Measurements from ENCODE around the gene PLPPR1.

PLPPR1 gene

DNA sequence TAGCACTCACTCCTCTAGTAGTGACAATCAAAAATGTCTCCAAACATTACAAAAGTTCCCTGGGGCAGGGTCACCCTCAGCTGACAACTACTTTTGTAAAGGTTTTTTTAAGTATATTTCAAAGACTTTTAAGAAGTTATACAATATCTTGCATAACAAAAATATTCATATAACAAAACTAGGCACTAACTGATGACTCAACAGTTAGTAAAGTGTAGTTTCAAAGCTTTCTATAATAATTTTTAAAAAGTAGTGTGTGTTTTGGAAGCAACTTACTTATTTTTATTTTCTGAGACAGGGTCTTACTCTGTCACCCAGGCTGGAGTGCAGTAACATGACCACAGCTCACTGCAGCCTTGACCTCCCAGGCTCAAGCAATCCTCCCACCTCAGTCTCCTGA, 271.4 kb downstream of the PLPPR1 start:
- no peak overlapping the region for H3K27ac ChIP-seq (ENCODE audit: insufficient read depth, low read length, poor library complexity, severe bottlenecking)
- no peak for DNase-seq
- no peaks in the 10 kb centered on the region for H3K4me1 ChIP-seq (ENCODE audit: control insufficient read depth, insufficient read depth, low read length, poor library complexity, severe bottlenecking)
- H3K4me3 ChIP-seq (ENCODE audit: insufficient read depth, low read depth, low read length, poor library complexity, severe bottlenecking) = no peak overlapping the region
- no peaks in the 10 kb centered on the region for H3K36me3 ChIP-seq (ENCODE audit: control insufficient read depth, insufficient read depth, low read length)
- no peaks in the 10 kb centered on the region for H3K27me3 ChIP-seq (replicated peaks; ENCODE audit: control insufficient read depth, insufficient read depth, low read length, poor library complexity, severe bottlenecking)
- H3K9me3 ChIP-seq (ENCODE audit: control insufficient read depth, low read length) = no peaks in the 10 kb centered on the region

DNA sequence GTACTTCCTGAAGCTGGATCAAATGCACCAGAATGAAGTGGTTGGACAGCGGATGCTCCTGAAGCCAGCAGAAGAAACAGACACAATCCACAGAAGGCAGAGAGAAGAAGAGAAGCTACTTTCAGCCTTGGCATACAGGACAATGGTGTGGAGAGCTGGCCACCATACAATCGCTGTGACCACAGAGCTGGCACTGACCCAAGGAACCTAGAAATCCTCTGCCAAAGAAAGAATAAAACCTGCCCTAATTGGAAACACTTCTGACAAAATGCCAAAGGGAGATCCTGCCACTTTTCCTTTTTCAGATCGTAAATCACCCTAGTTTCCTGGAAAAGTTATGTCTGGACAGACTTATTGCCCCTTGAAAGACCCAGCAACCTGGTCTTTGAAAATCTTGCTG, 278.5 kb downstream of the PLPPR1 start:
- Histone ChIP-seq H3K36me3 (ENCODE audit: control insufficient read depth, insufficient read depth, low read length) (no peaks in the 10 kb centered on the region), H3K9me3 (ENCODE audit: control insufficient read depth, low read length) (no peaks in the 10 kb centered on the region), H3K27me3 (replicated peaks; ENCODE audit: control insufficient read depth, insufficient read depth, low read length, poor library complexity, severe bottlenecking) (no peaks in the 10 kb centered on the region), H3K4me3 (ENCODE audit: insufficient read depth, low read depth, low read length, poor library complexity, severe bottlenecking) (no peak overlapping the region), H3K27ac (ENCODE audit: insufficient read depth, low read length, poor library complexity, severe bottlenecking) (no peak overlapping the region), H3K4me1 (ENCODE audit: control insufficient read depth, insufficient read depth, low read length, poor library complexity, severe bottlenecking) (no peaks in the 10 kb centered on the region)
- no peak for DNase-seq

DNA sequence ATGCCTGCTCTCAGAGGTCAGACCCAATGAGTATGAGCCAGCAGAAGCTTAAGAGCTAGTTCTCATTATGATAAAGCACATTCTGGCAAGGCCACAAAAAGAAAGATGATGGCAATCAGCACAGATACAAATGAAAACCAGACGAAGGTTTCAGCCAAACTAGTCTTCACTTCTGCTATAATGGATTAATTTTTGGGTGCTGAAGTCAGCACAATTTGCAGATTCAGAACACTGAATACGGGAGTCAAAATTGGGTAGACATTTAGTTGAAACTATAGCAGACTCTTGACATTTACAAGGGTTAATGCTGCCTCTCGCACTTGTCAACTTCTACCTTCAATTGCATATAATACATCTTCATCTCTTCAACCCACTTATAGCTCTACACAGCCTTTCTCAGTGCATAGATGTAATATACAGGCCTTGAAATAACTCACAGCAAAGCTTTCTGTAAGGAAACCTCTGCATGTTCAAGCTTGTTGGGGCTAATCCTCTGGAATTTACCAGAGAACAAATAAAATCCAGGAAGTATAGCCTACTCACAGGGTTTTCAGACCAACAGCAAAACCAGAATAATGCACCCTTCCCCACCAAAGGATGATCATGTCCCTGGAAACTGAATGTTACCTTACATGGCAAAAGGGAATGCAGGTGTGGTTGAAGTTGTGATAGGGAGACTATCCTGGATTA, 279.1 kb downstream of the PLPPR1 start:
- H3K4me1 ChIP-seq (ENCODE audit: control insufficient read depth, insufficient read depth, low read length, poor library complexity, severe bottlenecking) = no peaks in the 10 kb centered on the region
- H3K36me3 ChIP-seq (ENCODE audit: control insufficient read depth, insufficient read depth, low read length) = no peaks in the 10 kb centered on the region
- no peak for DNase-seq
- H3K4me3 ChIP-seq (ENCODE audit: insufficient read depth, low read depth, low read length, poor library complexity, severe bottlenecking) = no peak overlapping the region
- H3K27me3 ChIP-seq (replicated peaks; ENCODE audit: control insufficient read depth, insufficient read depth, low read length, poor library complexity, severe bottlenecking) = no peaks in the 10 kb centered on the region
- no peak overlapping the region for H3K27ac ChIP-seq (ENCODE audit: insufficient read depth, low read length, poor library complexity, severe bottlenecking)
- H3K9me3 ChIP-seq (ENCODE audit: control insufficient read depth, low read length) = no peaks in the 10 kb centered on the region

DNA sequence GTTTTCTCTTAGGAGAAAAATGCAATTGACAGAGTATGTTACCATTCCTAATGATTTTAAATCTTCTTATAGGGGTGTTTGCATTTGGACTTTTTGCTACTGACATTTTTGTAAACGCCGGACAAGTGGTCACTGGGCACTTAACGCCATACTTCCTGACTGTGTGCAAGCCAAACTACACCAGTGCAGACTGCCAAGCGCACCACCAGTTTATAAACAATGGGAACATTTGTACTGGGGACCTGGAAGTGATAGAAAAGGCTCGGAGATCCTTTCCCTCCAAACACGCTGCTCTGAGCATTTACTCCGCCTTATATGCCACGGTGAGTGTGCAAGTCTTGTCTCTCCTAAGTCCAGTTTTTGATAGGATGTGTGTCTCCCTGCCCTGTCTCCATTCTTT, 280.6 kb downstream of the PLPPR1 start:
- DNase-seq = no peak
- H3K9me3 ChIP-seq (ENCODE audit: control insufficient read depth, low read length) = no peaks in the 10 kb centered on the region
- no peak overlapping the region for H3K27ac ChIP-seq (ENCODE audit: insufficient read depth, low read length, poor library complexity, severe bottlenecking)
- H3K27me3 ChIP-seq (replicated peaks; ENCODE audit: control insufficient read depth, insufficient read depth, low read length, poor library complexity, severe bottlenecking) = no peaks in the 10 kb centered on the region
- H3K4me1 ChIP-seq (ENCODE audit: control insufficient read depth, insufficient read depth, low read length, poor library complexity, severe bottlenecking) = no peaks in the 10 kb centered on the region
- no peak overlapping the region for H3K4me3 ChIP-seq (ENCODE audit: insufficient read depth, low read depth, low read length, poor library complexity, severe bottlenecking)
- no peaks in the 10 kb centered on the region for H3K36me3 ChIP-seq (ENCODE audit: control insufficient read depth, insufficient read depth, low read length)

DNA sequence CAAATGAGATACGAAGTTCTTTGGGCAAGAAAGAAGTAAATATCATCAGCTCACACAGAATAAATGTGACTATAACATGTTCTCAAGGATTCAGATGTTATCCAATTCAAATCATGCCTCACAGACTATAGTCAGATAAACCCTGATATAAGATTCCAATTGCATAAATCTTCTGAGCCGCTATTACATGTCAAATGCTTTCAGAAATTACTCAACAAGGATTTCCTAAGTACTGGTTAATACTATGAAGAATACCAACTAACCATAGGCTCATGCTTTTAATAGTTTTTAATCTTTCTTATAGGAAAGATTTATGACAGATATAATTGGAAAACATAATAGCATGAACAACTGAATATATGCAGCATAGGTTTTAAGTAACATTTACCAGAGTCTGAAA, 282.7 kb downstream of the PLPPR1 start:
- Histone ChIP-seq H3K4me1 (ENCODE audit: control insufficient read depth, insufficient read depth, low read length, poor library complexity, severe bottlenecking) (no peaks in the 10 kb centered on the region), H3K27me3 (replicated peaks; ENCODE audit: control insufficient read depth, insufficient read depth, low read length, poor library complexity, severe bottlenecking) (no peaks in the 10 kb centered on the region), H3K9me3 (ENCODE audit: control insufficient read depth, low read length) (no peaks in the 10 kb centered on the region), H3K4me3 (ENCODE audit: insufficient read depth, low read depth, low read length, poor library complexity, severe bottlenecking) (no peak overlapping the region), H3K36me3 (ENCODE audit: control insufficient read depth, insufficient read depth, low read length) (no peaks in the 10 kb centered on the region), H3K27ac (ENCODE audit: insufficient read depth, low read length, poor library complexity, severe bottlenecking) (no peak overlapping the region)
- no peak for DNase-seq

DNA sequence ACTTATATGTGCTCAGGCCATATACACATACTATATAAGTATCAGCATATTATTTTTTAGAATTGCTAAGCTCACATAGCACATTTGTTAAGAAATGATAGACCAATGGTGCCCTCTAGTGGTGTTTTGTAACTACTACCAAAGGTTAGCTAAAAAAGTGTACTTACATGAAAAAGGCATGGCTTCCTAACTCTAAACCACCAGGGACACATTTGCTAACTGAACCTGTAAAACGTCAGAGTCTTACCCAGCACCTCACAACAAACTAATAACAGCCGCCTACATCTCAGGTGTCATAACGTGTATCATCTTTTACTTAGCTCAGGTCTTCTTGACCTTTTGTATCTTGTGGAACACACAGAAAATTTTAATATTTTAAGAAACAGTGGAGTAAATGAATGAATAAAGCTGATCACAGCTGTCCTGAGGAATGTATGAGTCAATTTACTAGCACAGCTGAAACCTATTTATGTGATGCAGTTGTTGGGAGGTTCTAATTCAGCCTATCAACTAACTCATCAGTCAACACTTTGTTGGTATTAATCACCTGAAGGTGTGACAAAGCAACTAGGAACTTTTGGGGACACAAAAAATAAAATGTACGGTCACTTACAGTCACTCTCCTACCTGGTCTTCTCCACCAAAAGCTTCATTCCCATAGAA, 283.4 kb downstream of the PLPPR1 start:
- Histone ChIP-seq H3K4me3 (ENCODE audit: insufficient read depth, low read depth, low read length, poor library complexity, severe bottlenecking) (no peak overlapping the region), H3K9me3 (ENCODE audit: control insufficient read depth, low read length) (no peaks in the 10 kb centered on the region), H3K27me3 (replicated peaks; ENCODE audit: control insufficient read depth, insufficient read depth, low read length, poor library complexity, severe bottlenecking) (no peaks in the 10 kb centered on the region), H3K4me1 (ENCODE audit: control insufficient read depth, insufficient read depth, low read length, poor library complexity, severe bottlenecking) (no peaks in the 10 kb centered on the region), H3K27ac (ENCODE audit: insufficient read depth, low read length, poor library complexity, severe bottlenecking) (no peak overlapping the region), H3K36me3 (ENCODE audit: control insufficient read depth, insufficient read depth, low read length) (no peaks in the 10 kb centered on the region)
- no peak for DNase-seq

DNA sequence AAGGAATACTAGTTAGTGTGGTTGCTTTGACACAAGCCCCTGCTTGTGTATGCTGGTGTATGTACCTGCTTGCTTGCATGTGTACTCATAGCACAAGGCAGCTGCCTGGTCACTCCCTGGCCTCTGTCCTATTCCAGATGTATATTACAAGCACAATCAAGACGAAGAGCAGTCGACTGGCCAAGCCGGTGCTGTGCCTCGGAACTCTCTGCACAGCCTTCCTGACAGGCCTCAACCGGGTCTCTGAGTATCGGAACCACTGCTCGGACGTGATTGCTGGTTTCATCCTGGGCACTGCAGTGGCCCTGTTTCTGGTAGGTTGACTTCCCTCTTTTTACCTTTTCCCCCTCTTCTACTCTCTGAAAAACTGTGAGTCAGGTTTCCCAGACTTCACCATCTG, 284.1 kb downstream of the PLPPR1 start:
- Histone ChIP-seq H3K27me3 (replicated peaks; ENCODE audit: control insufficient read depth, insufficient read depth, low read length, poor library complexity, severe bottlenecking) (no peaks in the 10 kb centered on the region), H3K4me1 (ENCODE audit: control insufficient read depth, insufficient read depth, low read length, poor library complexity, severe bottlenecking) (no peaks in the 10 kb centered on the region), H3K36me3 (ENCODE audit: control insufficient read depth, insufficient read depth, low read length) (no peaks in the 10 kb centered on the region), H3K4me3 (ENCODE audit: insufficient read depth, low read depth, low read length, poor library complexity, severe bottlenecking) (no peak overlapping the region), H3K9me3 (ENCODE audit: control insufficient read depth, low read length) (no peaks in the 10 kb centered on the region), H3K27ac (ENCODE audit: insufficient read depth, low read length, poor library complexity, severe bottlenecking) (no peak overlapping the region)
- no peak for DNase-seq

DNA sequence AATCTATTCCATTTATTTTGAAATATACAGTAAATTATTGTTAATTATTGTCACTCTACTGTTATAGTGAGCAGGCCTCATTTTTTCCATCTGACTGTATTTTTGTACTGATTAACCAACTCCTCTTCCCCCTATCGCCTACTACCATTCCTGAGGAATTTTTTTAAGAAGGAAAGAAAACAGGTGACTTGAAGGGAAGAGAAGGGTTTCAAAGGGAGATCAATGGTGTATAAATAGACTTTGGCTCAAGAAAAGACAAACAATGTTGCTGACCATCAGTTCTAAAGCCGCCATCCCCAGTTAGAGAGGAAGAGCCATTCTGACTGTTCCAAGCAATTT, 286.6 kb downstream of the PLPPR1 start:
- no peaks in the 10 kb centered on the region for H3K27me3 ChIP-seq (replicated peaks; ENCODE audit: control insufficient read depth, insufficient read depth, low read length, poor library complexity, severe bottlenecking)
- H3K4me1 ChIP-seq (ENCODE audit: control insufficient read depth, insufficient read depth, low read length, poor library complexity, severe bottlenecking) = no peaks in the 10 kb centered on the region
- H3K36me3 ChIP-seq (ENCODE audit: control insufficient read depth, insufficient read depth, low read length) = no peaks in the 10 kb centered on the region
- no peak overlapping the region for H3K4me3 ChIP-seq (ENCODE audit: insufficient read depth, low read depth, low read length, poor library complexity, severe bottlenecking)
- no peak for DNase-seq
- no peaks in the 10 kb centered on the region for H3K9me3 ChIP-seq (ENCODE audit: control insufficient read depth, low read length)
- H3K27ac ChIP-seq (ENCODE audit: insufficient read depth, low read length, poor library complexity, severe bottlenecking) = no peak overlapping the region

DNA sequence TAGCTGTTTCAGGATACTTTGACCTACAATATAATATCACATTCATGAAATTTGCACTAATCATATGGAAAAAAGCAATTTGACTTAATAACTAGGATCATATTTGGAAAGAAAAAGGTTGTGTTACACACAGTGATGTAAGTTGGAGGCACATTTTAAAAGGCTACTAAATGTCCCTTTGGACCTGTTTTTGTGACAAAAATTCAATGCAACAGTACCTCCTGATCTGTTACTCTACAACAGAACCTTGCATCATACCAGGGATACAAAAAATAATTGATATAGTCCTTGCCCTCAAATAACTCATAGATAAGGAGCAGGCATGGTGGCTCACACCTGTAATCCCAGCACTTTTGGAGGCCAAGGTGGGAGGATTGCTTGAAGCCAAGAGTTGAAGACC, 289.2 kb downstream of the PLPPR1 start:
- Histone ChIP-seq H3K4me3 (ENCODE audit: insufficient read depth, low read depth, low read length, poor library complexity, severe bottlenecking) (no peak overlapping the region), H3K27ac (ENCODE audit: insufficient read depth, low read length, poor library complexity, severe bottlenecking) (no peak overlapping the region), H3K27me3 (replicated peaks; ENCODE audit: control insufficient read depth, insufficient read depth, low read length, poor library complexity, severe bottlenecking) (no peaks in the 10 kb centered on the region), H3K36me3 (ENCODE audit: control insufficient read depth, insufficient read depth, low read length) (no peaks in the 10 kb centered on the region), H3K4me1 (ENCODE audit: control insufficient read depth, insufficient read depth, low read length, poor library complexity, severe bottlenecking) (no peaks in the 10 kb centered on the region), H3K9me3 (ENCODE audit: control insufficient read depth, low read length) (no peaks in the 10 kb centered on the region)
- no peak for DNase-seq

DNA sequence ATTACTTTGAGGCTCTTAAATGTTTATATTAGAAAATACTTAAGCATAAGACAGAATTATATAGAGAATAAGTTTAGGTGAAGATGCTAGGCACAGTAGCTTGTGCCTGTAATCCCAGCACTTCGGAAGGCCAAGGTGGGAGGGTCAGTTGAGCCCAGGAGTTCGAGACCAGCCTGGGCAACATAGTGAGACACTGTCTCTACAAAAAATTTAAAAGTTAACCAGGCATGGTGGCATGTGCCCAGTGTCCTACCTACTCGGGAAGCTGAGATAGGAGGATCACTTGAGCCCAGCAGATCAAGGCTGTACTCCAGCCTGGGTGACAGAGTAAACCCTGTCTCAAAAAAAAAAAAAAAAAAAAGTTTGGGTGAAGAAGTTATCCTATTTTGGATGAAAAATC, 294.6 kb downstream of the PLPPR1 start:
- no peaks in the 10 kb centered on the region for H3K27me3 ChIP-seq (replicated peaks; ENCODE audit: control insufficient read depth, insufficient read depth, low read length, poor library complexity, severe bottlenecking)
- H3K9me3 ChIP-seq (ENCODE audit: control insufficient read depth, low read length) = no peaks in the 10 kb centered on the region
- no peaks in the 10 kb centered on the region for H3K4me1 ChIP-seq (ENCODE audit: control insufficient read depth, insufficient read depth, low read length, poor library complexity, severe bottlenecking)
- no peak overlapping the region for H3K4me3 ChIP-seq (ENCODE audit: insufficient read depth, low read depth, low read length, poor library complexity, severe bottlenecking)
- H3K36me3 ChIP-seq (ENCODE audit: control insufficient read depth, insufficient read depth, low read length) = no peaks in the 10 kb centered on the region
- no peak for DNase-seq
- H3K27ac ChIP-seq (ENCODE audit: insufficient read depth, low read length, poor library complexity, severe bottlenecking) = no peak overlapping the region

Data from effector memory CD4-positive, alpha-beta T cell (primary cell).